Breast epithelium (tissue), 4 donors: ENCODE data around the gene RNASEL. TPM values are rescaled to one million over a fixed set of nuclear protein-coding genes. Genes with fewer than 3 reads are reported as not detected.

Source experiments
- DNase-seq, 2 donors: peaks; one replicate each; pipeline ENCODE4 v3.0.0-alpha.2; 2019; ENCODE audit warnings: low spot score in 2 of 2
- H3K27ac ChIP-seq, 2 donors: fragments of 200-600 bp; sonication (generic) in 1 of 2; one replicate each; pipeline ENCODE4 v1.5.1; 2016 to 2019; ENCODE audit warnings: mild to moderate bottlenecking in 1 of 2
- H3K27me3 ChIP-seq, 2 donors: fragments of 200-600 bp; sonication (generic) in 1 of 2; one replicate each; pipeline versions ENCODE4 v1.5.1 to v1.6.0; 2017 to 2019; ENCODE audit warnings: control low read depth in 1 of 2, mild to moderate bottlenecking in 1 of 2
- H3K36me3 ChIP-seq: fragments of 200-600 bp; one replicate; pipeline ENCODE4 v1.5.1; 2019
- H3K4me1 ChIP-seq, 2 donors: fragments of 200-600 bp; sonication (generic); one replicate each; pipeline ENCODE4 v1.5.1; 2016 to 2019; ENCODE audit warnings: control low read depth in 1 of 2
- H3K4me3 ChIP-seq, 3 donors: fragments of 200-600 bp; sonication (generic); 1 replicate in 2 of 3; 2 replicates in 1 of 3; pipeline ENCODE4 v1.5.1; 2016 to 2019; ENCODE audit warnings: mild to moderate bottlenecking in 3 of 3, moderate library complexity in 2 of 3
- H3K9me3 ChIP-seq, 2 donors: fragments of 200-600 bp; sonication (generic) in 1 of 2; one replicate each; pipeline ENCODE4 v1.5.1; 2016 to 2019; ENCODE audit warnings: control low read depth in 1 of 2
- CTCF ChIP-seq, 3 donors: fragments of 450-650 bp; IDR thresholded peaks; one replicate each; pipeline ENCODE4 v1.5.1; 2016 to 2017; ENCODE audit warnings: antibody characterized with exemption in 3 of 3, mild to moderate bottlenecking in 3 of 3, moderate library complexity in 3 of 3
- POLR2A ChIP-seq: fragments of 450-650 bp; IDR thresholded peaks from one replicate; pipeline ENCODE4 v1.6.1; 2016; ENCODE audit warnings: antibody characterized with exemption, mild to moderate bottlenecking, moderate library complexity
- POLR2AphosphoS5 ChIP-seq, 3 donors: sonication (generic); formaldehyde crosslinking; IDR thresholded peaks; one replicate each; pipeline ENCODE4 v1.6.1; 2017; ENCODE audit warnings: antibody characterized with exemption in 3 of 3
- intact Hi-C: fragments of 100-400 bp; cut with DNase I; formaldehyde crosslinking; loops from one replicate; pipeline ENCODE4 v1.15.1; 2023; ENCODE audit warnings: low total_unique reads
- total RNA-seq, 3 donors: library from RNA; depleted of rRNA; stranded (reverse); fragments of >200 nt; gene quantifications; one replicate each; pipeline ENCODE4 v1.1.0, GENCODE V29; 2016

RNASEL gene
- total RNA-seq, 3 donors from 2014 or later, result 10.7 to 14.8 (median 10.8) TPM

GRCh38 chr1:182611326-182611725 is 22.3 kb upstream of the RNASEL start:
- H3K27me3 ChIP-seq, result no peaks in the 10 kb centered on the region
- peaks cover 3 to 5% of the 10 kb centered on the region in 2 donors for H3K4me1 ChIP-seq
- no peak overlapping the region for H3K4me3 ChIP-seq
- TF ChIP-seq POLR2AphosphoS5 (IDR thresholded peaks at IDR 0.05) (no peak), POLR2A (no peak), CTCF (IDR thresholded peaks at IDR 0.05) (no peak)
- intact Hi-C loops, result no loop called here
- H3K9me3 ChIP-seq, result no peaks in the 10 kb centered on the region
- H3K36me3 ChIP-seq, result no peaks in the 10 kb centered on the region
- no peak overlapping the region for H3K27ac ChIP-seq
- no peak for DNase-seq

DNA sequence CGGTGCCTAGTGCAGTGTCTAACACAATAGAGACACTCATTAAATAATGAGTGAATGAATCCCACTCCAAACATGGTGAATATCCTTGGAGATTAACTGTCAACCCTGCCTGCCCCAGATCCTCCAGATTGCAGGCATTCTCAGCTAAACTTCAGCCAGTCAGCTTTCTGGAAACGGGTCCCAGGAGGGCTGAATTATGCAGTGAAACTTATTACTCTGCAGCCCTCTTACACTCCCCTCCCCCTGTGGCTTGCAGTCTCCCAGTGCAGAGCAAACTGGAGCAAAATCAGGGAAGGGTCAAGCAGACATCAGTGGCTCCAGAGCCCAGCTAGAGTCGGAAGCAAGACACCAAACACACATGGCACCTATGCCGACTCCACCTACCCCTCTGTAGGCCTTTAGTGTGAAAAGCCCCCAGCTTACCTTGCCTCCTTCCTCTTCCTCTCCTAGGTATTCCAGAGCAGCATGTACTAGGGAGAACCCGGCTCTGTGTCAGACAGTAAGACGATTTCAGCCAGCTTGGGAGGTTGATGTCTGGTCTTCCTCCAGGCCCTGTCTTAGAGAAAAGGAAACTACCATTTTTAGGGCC is 21.6 kb upstream of the RNASEL start:
- Histone ChIP-seq H3K9me3 (no peaks in the 10 kb centered on the region), H3K36me3 (no peaks in the 10 kb centered on the region), H3K4me1 (peaks cover 0 to 3% of the 10 kb centered on the region in 2 donors), H3K4me3 (no peak overlapping the region), H3K27ac (no peak overlapping the region), H3K27me3 (no peaks in the 10 kb centered on the region)
- no peak for TF ChIP-seq POLR2A
- no peak for TF ChIP-seq CTCF (IDR thresholded peaks at IDR 0.05)
- no peak for TF ChIP-seq POLR2AphosphoS5 (IDR thresholded peaks at IDR 0.05)
- no peak for DNase-seq
- intact Hi-C loops, result no loop called here

DNA sequence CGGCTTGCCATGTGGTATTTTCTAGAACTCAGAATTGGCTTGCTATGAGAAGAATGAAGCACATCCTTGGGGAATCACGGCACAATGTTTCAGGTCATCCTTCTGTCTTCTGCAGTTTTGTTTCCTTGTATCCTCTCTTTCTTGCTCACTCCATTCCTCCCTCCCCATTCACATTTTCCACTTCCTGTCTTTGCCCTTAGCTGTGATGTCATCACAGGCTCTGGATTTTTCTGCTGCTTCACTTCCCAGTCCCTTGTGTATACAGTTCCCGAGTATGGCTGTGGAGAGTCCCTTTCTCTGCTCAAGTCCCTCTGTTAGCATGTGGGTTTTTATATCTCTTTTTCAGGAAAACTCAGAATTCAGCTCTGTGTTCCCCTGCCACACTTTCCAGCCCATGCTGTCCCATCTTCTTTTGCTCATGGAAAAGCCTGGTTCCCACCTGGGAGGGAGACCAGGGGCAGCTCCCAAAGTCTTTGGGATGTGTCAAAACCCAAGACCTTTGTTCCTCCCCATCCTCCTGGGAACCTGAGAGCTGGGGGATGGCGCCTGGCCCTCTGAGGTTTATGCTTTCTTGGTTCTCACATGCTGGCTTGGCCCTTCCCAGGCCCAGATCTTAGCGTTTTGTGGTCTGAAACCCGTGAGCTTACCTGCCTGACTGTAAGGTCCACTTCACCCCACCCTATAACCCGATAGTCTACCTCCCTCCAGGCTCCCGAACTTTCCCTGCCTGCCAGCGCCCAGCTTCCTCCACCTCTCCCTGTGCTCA is 20.0 kb upstream of the RNASEL start:
- H3K9me3 ChIP-seq, result no peaks in the 10 kb centered on the region
- no peak for DNase-seq
- H3K27me3 ChIP-seq, result no peaks in the 10 kb centered on the region
- TF ChIP-seq POLR2AphosphoS5 (IDR thresholded peaks at IDR 0.05), result no peak
- no peak for TF ChIP-seq POLR2A
- no peak for TF ChIP-seq CTCF (IDR thresholded peaks at IDR 0.05)
- no peak overlapping the region for H3K4me3 ChIP-seq
- H3K4me1 ChIP-seq, result peaks cover under 1% of the 10 kb centered on the region in 2 donors
- H3K27ac ChIP-seq, result peak overlapping the region in 1 of 2 donors; percentile 19
- intact Hi-C loops, result no loop called here
- H3K36me3 ChIP-seq, result no peaks in the 10 kb centered on the region

GRCh38 chr1:182608236-182608635 is 19.2 kb upstream of the RNASEL start:
- Histone ChIP-seq H3K27me3 (no peaks in the 10 kb centered on the region), H3K4me3 (no peak overlapping the region), H3K4me1 (peaks cover 0 to 8% of the 10 kb centered on the region in 2 donors), H3K9me3 (no peaks in the 10 kb centered on the region), H3K36me3 (no peaks in the 10 kb centered on the region), H3K27ac (no peak overlapping the region)
- DNase-seq, result no peak
- TF ChIP-seq POLR2AphosphoS5 (IDR thresholded peaks at IDR 0.05), result no peak
- TF ChIP-seq POLR2A, result no peak
- TF ChIP-seq CTCF (IDR thresholded peaks at IDR 0.05), result no peak
- intact Hi-C loops, result no loop called here

GRCh38 chr1:182607566-182607965 is 18.5 kb upstream of the RNASEL start:
- Histone ChIP-seq H3K27me3 (no peaks in the 10 kb centered on the region), H3K27ac (no peak overlapping the region), H3K36me3 (no peaks in the 10 kb centered on the region), H3K4me1 (peaks cover 0 to 11% of the 10 kb centered on the region in 2 donors), H3K4me3 (no peak overlapping the region), H3K9me3 (no peaks in the 10 kb centered on the region)
- TF ChIP-seq POLR2AphosphoS5 (IDR thresholded peaks at IDR 0.05), result no peak
- intact Hi-C loops, result no loop called here
- no peak for DNase-seq
